ENCODE measurements around the gene OR6Q1.
"Not testable (repeated sequence)": the region's sequence is repeated elsewhere in the genome, so short reads cannot be mapped to it uniquely, and the experiment has no call there.

Gene OR6Q1, protein sequence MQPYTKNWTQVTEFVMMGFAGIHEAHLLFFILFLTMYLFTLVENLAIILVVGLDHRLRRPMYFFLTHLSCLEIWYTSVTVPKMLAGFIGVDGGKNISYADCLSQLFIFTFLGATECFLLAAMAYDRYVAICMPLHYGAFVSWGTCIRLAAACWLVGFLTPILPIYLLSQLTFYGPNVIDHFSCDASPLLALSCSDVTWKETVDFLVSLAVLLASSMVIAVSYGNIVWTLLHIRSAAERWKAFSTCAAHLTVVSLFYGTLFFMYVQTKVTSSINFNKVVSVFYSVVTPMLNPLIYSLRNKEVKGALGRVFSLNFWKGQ

DNA sequence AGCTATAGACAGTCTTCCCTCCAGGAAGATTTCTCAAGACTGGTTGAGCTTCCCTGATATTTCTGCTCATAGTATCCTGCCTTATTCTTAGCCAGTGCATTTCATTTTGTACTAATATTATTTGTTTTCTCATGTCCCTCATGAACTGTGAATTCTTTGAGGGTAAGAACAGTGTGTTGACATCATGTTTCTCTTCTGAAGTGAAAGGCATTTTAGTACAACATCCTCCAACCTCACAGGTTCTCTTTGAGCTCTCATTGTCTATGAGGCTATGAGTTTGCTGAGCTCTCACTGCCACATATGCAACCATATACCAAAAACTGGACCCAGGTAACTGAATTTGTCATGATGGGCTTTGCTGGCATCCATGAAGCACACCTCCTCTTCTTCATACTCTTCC is at the start of gene OR6Q1:
Gene OR6Q1 (plus strand): TSS at position 301 of the 400 bp plus-strand sequence. CDS start 0 bp downstream, at position 301.
- no peak for DNase-seq (ENCODE audit: low spot score)

- no peak for DNase-seq (ENCODE audit: low spot score)
Measured at GRCh38 chr11:57981536-57981935, 49.2 kb upstream of the OR6Q1 start.

DNA sequence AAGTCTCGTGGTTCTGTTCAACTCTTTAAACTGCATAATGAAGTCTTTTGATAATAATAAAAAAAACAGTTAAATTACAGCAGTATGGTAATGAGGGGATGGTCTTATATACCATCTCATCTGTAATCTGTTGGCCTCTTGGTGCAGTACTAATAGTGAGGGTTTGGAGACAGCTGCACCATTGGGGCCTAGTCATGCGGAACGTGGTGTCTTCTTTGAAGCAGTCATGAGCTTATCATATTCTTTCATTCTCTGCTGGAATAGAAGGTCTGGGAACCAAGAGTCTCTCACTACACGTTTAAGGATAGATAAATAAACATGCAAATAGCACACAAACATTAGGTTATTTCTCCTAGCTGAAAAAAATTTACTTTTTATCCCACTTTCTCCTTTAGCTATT is 48.0 kb upstream of the OR6Q1 start:
- no peak for DNase-seq (ENCODE audit: low spot score)

DNA sequence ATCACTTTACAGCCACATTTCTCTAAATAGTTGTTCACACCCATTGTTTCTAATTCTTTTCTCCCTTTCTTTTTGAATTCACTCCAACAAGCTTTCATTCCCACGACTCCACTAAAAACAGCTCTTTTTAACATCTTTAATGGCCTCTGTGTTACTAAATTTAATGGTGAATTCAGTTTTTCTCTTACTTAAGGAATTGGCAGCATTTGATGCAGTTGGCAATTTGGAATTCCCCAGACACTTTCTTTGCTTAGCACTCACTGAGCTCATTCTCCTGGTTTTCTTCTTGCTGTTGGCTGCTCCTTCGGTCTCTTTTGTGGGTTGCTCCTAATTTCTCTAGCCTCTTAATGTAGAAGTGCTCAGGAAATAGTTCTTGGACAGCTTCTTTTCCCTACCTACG is 47.6 kb upstream of the OR6Q1 start:
- no peak for DNase-seq (ENCODE audit: low spot score)

DNA sequence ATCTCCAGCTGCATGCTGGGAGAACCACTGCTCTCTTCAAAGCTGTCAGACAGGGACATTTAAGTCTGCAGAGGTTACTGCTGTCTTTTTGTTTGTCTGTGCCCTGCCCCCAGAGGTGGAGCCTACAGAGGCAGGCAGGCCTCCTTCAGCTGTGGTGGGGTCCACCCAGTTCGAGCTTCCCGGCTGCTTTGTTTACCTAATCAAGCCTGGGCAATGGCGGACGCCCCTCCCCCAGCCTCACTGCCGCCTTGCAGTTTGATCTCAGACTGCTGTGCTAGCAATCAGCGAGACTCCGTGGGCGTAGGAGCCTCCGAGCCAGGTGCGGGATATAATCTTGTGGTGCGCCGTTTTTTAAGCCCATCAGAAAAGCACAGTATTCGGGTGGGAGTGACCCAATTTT is 31.2 kb upstream of the OR6Q1 start:
- DNase-seq (ENCODE audit: low spot score), result not testable (repeated sequence)

DNA sequence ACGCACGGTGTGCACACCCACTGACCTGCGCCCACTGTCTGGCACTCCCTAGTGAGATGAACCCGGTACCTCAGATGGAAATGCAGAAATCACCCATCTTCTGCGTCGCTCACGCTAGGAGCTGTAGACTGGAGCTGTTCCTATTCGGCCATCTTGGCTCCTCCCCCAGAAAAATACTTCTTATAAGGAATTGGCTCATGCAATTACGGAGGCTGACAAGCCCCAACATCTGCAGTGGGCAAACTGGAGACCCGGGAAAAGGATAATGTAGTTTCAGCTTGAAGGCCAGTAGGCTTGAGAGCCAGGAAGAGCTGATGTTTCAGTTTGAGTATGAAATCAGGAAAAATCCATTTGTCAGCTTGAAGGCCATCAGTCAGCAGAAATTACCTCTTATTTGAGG is 30.7 kb upstream of the OR6Q1 start:
- DNase-seq (ENCODE audit: low spot score), result not testable (repeated sequence)

GRCh38 chr11:58000699-58001098 is 30.1 kb upstream of the OR6Q1 start:
- no peak for DNase-seq (ENCODE audit: low spot score)

GRCh38 chr11:58003036-58003435 is 27.7 kb upstream of the OR6Q1 start:
- no peak for DNase-seq (ENCODE audit: low spot score)

DNA sequence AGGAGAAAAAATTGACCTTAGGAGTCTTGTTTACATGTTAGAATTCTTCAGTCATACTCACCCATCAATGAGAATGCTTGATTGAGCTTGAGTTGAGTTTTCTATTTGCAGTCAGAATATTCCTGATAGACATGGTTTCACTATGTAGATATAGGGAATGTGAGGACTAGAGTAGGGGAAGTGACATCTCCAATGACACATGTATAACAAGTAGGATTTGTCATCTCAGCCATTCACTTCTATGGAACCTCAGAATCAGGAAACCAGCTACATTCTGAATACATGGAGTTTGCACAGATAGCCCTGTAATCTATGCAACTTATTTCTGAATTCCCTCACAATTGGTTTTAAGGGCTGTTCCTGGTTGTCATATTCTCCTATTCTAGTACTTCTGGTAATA is 27.2 kb upstream of the OR6Q1 start:
- no peak for DNase-seq (ENCODE audit: low spot score)

DNA sequence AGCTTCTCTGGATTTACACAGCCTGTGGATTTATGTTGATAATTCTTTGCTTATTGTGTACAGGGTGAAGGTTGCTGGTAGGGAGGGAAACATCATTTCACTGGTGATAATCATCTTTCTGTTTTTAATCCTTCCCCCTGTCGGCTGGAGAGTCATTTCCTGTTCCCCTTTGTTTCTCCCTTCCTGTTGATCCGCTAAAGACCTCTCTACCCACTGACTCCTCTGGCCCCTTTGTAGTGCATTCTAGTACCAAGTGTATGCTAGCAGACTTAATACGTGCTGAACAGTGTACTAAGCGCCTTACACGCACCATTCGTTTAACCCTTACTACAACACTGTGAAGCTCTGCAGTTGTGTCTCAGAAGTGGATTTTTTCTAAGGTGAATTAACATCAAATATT is 26.1 kb upstream of the OR6Q1 start:
- no peak for DNase-seq (ENCODE audit: low spot score)

DNA sequence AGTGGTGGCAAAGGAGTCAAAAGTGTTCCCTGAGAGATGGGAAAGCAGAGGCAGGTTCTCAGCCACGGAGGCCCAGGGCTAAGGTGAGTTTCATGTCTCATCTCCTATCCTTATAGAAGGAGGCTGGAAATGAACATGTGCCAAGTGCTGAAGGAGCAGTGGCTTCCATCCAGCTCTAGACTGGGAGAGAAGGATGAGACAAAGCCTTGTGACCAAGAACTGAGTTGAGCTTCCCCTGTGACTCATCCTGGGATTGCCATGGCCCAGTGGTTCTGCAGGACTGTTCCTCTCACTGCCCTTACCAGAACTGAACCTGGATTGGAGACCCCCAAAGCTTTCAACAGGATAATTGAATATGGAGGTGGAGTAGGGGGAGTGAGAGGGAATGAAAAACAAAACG is 23.8 kb upstream of the OR6Q1 start:
- peak; percentile 67 for DNase-seq (ENCODE audit: low spot score)

- no peak for DNase-seq (ENCODE audit: low spot score)
Measured at GRCh38 chr11:58011771-58012170, 19.0 kb upstream of the OR6Q1 start.

- no peak for DNase-seq (ENCODE audit: low spot score)
Measured at GRCh38 chr11:58023435-58023931, 7.3 kb upstream of the OR6Q1 start, which contains the start of gene OR9Q1. OR9Q1 (plus strand) TSS chr11:58023881; CDS start chr11:58179445, 155,564 bp downstream.

GRCh38 chr11:58024601-58025091 is 6.1 kb upstream of the OR6Q1 start:
- peak; percentile 33 for DNase-seq (ENCODE audit: low spot score)

DNA sequence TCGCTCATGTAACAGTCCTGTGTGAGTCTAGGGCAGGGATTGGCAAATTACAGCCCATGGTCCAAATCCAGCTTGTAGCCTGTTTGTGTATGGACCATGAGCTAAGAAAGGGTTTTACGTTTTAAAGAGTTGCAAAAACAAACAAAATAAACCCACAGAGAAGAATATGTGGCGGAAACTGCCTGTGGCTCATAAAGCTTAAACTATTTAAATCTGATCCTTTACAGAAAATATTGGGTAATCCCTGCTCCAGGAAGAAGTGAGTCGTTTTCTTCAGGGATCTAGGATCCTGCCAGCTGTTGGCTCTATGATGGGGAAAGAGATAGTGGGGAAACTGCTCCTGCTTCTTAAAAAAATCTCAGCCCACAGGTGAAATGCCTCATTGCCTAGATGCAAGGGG is 3.4 kb upstream of the OR6Q1 start:
- DNase-seq (ENCODE audit: low spot score), result peak; percentile 61

DNA sequence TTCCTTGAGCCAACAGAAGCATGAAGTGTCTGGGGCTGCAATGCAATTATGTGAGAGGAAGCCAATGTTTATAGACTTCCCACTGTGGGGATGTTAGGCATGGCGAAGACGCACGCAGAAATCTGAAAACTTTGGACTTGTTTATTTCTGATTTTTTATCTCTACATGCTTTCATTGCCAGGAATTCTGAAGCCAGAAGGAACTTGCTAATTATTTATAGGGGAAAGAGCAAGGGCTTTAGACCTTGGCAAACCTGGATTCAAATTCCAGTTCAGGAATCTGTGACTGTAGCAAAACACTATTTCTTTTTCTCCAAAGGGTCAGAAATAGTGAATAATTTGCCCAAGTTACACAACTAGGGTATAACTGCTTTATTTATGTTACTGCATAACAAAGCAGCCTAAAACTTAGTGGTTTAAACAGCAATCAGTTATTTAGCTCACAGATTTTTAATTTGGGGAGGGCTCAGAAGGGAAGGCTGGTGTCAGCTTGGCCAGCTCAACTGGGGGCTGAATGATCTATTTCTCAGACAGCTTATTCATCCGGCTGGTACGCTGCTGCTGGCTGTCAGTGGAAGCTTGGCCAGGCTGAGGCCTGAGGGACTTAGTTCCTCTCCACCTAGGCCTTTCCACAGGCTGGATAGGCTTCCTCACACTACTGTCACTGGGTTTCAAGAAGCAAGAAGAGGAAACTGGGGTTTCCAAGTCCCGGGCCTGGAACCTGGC is 1.9 kb upstream of the OR6Q1 start:
- peak; percentile 42 for DNase-seq (ENCODE audit: low spot score)

DNA sequence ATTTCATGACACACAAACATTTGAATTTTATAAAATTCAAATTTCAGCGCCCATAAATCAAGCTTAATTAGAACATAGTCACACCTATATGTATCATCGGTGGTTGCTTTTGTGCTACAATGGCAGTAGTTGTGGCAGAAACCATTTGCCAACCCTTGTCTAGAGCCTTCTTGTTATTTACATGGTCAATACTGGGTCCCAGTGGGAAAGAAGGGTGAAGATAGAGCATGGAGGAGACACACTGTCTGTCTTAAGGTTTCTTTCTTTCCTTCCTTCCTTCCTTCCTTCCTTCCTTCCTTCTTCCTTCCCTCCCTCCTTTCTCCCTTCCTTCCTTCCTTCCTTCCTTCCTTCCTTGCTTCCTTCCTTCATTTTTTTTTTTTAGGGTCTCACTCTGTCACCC is 3.7 kb downstream of the OR6Q1 start:
- DNase-seq (ENCODE audit: low spot score), result no peak

- no peak for DNase-seq (ENCODE audit: low spot score)
Measured at GRCh38 chr11:58039589-58039988, 8.8 kb downstream of the OR6Q1 start.

GRCh38 chr11:58043379-58043778 is 12.6 kb downstream of the OR6Q1 start:
- DNase-seq (ENCODE audit: low spot score), result no peak

GRCh38 chr11:58046231-58046630 is 15.5 kb downstream of the OR6Q1 start:
- no peak for DNase-seq (ENCODE audit: low spot score)

DNA sequence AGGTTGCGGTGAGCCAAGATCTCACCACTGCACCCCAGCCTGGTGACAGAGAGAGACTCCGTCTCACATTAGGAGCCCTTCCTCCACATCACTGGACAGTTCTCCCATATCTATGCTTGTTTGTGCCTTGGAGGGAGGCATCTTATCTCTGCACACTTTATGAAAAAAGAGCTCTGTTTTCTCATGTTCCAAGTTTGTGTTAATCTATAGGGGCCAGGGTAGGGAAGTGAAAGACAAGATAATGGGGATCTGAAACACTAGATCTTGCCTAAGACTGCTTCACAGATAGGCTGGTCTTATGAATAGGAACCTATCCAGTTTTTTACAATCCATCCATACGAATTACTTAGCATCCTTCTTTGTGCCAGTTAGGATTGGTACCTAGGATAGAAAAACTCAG is 17.1 kb downstream of the OR6Q1 start:
- DNase-seq (ENCODE audit: low spot score), result no peak

DNA sequence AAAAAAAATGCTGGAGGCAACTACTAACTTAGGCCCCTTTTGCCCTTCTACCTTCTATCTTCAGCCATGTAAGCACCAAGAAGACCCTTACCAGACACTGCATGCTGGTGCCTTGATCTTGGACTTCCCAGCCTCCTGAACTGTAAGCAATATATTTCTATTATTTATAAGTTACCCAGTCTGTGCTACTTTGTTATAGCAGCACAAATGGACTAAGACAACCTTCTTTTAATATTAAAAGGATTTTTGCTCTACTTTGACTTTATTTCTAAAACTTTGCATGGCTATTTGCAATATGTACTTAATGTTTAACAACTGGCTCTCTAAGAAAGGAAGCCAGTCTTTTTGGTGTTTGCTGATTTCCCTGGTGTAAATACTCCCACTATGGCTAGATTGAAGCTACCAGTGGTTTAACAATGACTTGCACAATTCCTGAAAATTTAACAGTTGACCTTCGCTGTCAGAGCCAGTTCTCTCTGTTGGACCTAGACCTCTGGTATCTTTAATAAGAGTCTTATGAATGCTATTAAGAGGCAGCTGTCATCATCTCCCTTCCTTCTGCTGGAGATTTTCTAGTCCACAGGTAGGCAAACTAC is 25.2 kb downstream of the OR6Q1 start:
- no peak for DNase-seq (ENCODE audit: low spot score)

DNA sequence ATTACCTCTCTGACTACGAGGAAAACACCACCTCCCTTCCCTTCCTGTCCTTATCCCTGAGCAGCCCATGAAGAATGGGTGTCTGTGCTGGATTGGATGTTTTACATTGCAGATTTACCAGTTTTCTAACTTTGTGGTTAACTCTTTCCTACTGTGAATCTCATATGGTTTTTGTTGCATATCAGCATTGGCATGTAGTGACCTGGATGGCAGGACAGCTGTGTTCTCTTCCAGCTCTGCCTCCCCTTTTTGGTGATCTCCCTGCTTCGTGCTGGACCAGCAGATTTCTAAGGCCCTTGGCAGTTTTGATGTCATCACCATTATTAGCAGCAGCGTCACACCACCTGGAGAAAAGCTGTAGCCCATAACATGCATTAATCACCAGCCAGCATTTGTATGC is 26.7 kb downstream of the OR6Q1 start:
- no peak for DNase-seq (ENCODE audit: low spot score)

Measured in GM03348 (cell line).